ENCODE results near the gene BAZ2A.

GRCh38 chr12:56616925-56617324 is 13.2 kb downstream of the BAZ2A start:
- no peak for TF ChIP-seq POLR2AphosphoS5 (IDR thresholded peaks at IDR 0.05; ENCODE audit: low read depth, low read length)
- no peak for TF ChIP-seq POLR2A (IDR thresholded peaks at IDR 0.05; ENCODE audit: low read depth, low read length)
